Fibroblast of lung (primary cell): ENCODE results near the gene DDIT4. TPM values are rescaled to one million over a fixed set of nuclear protein-coding genes. Genes with fewer than 3 reads are reported as not detected.

ENCODE experiments used
- DNase-seq, 2 donors: peaks; one replicate each; pipeline versions ENCODE4 v3.0.0 to v3.0.0-alpha.2; 2010; ENCODE audit warnings: low read depth in 2 of 2
- H2AFZ ChIP-seq: 2 replicates; pipeline ENCODE4 v1.5.1; 2012; ENCODE audit warnings: low read length, control low read depth, inconsistent platforms
- H3K27ac ChIP-seq: 2 replicates; pipeline ENCODE4 v1.5.1; 2011; ENCODE audit warnings: low read length, control low read depth; ENCODE audit not compliant: insufficient read depth
- H3K27me3 ChIP-seq: 2 replicates; pipeline ENCODE4 v1.5.1; 2011; ENCODE audit warnings: mild to moderate bottlenecking, low read length; ENCODE audit not compliant: control insufficient read depth, insufficient read depth
- H3K36me3 ChIP-seq: 2 replicates; pipeline ENCODE4 v1.5.1; 2011; ENCODE audit warnings: low read length; ENCODE audit not compliant: control insufficient read depth, insufficient read depth
- H3K4me1 ChIP-seq: 2 replicates; pipeline ENCODE4 v1.5.1; 2011; ENCODE audit warnings: low read length; ENCODE audit not compliant: control insufficient read depth, insufficient read depth; ENCODE audit errors: extremely low read depth
- H3K4me2 ChIP-seq: 2 replicates; pipeline ENCODE4 v1.5.1; 2011; ENCODE audit warnings: low read length, control low read depth; ENCODE audit not compliant: insufficient read depth; ENCODE audit errors: extremely low read depth
- H3K4me3 ChIP-seq, 4 experiments: fragments of 200-600 bp in 1 of 4; sonication (generic) in 1 of 4; replicated peaks in 1 of 4; 2 replicates each; pipeline ENCODE4 v1.5.1; 2011 to 2016; ENCODE audit warnings: low read length in 4 of 4, low read depth in 3 of 4, mild to moderate bottlenecking in 3 of 4, control low read depth in 2 of 4, inconsistent platforms in 1 of 4, mixed read lengths in 1 of 4; ENCODE audit not compliant: insufficient read depth in 1 of 4; ENCODE audit errors: control extremely low read depth in 1 of 4
- H3K79me2 ChIP-seq: 2 replicates; pipeline ENCODE4 v1.5.1; 2012; ENCODE audit warnings: mild to moderate bottlenecking, low read length, inconsistent platforms; ENCODE audit not compliant: control insufficient read depth, insufficient read depth
- H3K9ac ChIP-seq: 2 replicates; pipeline ENCODE4 v1.5.1; 2011; ENCODE audit warnings: mild to moderate bottlenecking, low read length, control low read depth; ENCODE audit not compliant: insufficient read depth
- H3K9me3 ChIP-seq: 2 replicates; pipeline ENCODE4 v1.5.1; 2012; ENCODE audit warnings: low read depth, low read length; ENCODE audit not compliant: control insufficient read depth, insufficient read depth
- H4K20me1 ChIP-seq: 2 replicates; pipeline ENCODE4 v1.5.1; 2011; ENCODE audit warnings: low read length; ENCODE audit not compliant: control insufficient read depth, insufficient read depth; ENCODE audit errors: extremely low read depth
- CTCF ChIP-seq, 2 donors: IDR thresholded peaks in 1 of 2; conservative IDR thresholded peaks in 1 of 2; 1 replicate in 1 of 2; 2 replicates in 1 of 2; pipeline ENCODE4 v1.5.1; 2011 to 2012; ENCODE audit warnings: low read length in 2 of 2, control low read depth in 1 of 2, inconsistent platforms in 1 of 2, low read depth in 1 of 2, mild to moderate bottlenecking in 1 of 2
- EZH2 ChIP-seq: IDR thresholded peaks from 2 replicates; pipeline ENCODE4 v1.5.1; 2012; ENCODE audit warnings: low read length, control low read depth, mild to moderate bottlenecking; ENCODE audit errors: missing control alignments
- polyA plus RNA-seq, 2 donors: library from polyadenylated mRNA; depleted of rRNA in 1 of 2; stranded (reverse) in 1 of 2; unstranded in 1 of 2; fragments of >200 nt; gene quantifications; 2 replicates each; pipeline ENCODE4 v1.2.1, GENCODE V29; 2011 to 2012; ENCODE audit warnings: missing spikeins in 1 of 2
- total RNA-seq: library from RNA; depleted of rRNA; stranded (reverse); fragments of >200 nt; gene quantifications from 2 replicates; pipeline ENCODE4 v1.2.1, GENCODE V29; 2014

Gene DDIT4
- total and polyA plus RNA-seq, 2 donors (not counting 1 experiment from before 2014, with no cell fraction given), result 51.3 to 662 TPM

GRCh38 chr10:72308320-72308987 is 34.7 kb downstream of the DDIT4 start:
- Histone ChIP-seq H3K4me2 (peak overlapping the region; percentile 15), H3K9ac (no peak overlapping the region), H4K20me1 (no peaks in the 10 kb centered on the region)

GRCh38 chr10:72309290-72310240 is 35.8 kb downstream of the DDIT4 start:
- peaks cover 25% of the 10 kb centered on the region for H3K4me1 ChIP-seq
- no peak overlapping the region for H3K4me3 ChIP-seq
- no peak overlapping the region for H3K9ac ChIP-seq
- no peaks in the 10 kb centered on the region for H3K36me3 ChIP-seq
- H3K79me2 ChIP-seq, result no peaks in the 10 kb centered on the region
- H4K20me1 ChIP-seq, result no peaks in the 10 kb centered on the region
- H3K9me3 ChIP-seq, result no peaks in the 10 kb centered on the region
- peak overlapping the region; percentile 8 for H3K4me2 ChIP-seq
- H2AFZ ChIP-seq, result peak overlapping the region; percentile 15
- no peaks in the 10 kb centered on the region for H3K27me3 ChIP-seq
- peak overlapping the region; percentile 40 for H3K27ac ChIP-seq
- TF ChIP-seq CTCF (conservative IDR thresholded peaks at IDR 0.05 in 1 of 2, IDR thresholded peaks at IDR 0.05 in 1 of 2; ENCODE audit: low read depth in 1 of 2, low read length in 2 of 2) (no peak), EZH2 (no peak)
- peak in 1 of 2 donors; percentile 89 for DNase-seq

More at GRCh38 chr10:72308320-72308987, 34.7 kb downstream of the DDIT4 start:
- peak; percentile 89 to 92 for DNase-seq
- no peak overlapping the region for H3K4me3 ChIP-seq
- no peaks in the 10 kb centered on the region for H3K79me2 ChIP-seq
- TF ChIP-seq CTCF (conservative IDR thresholded peaks at IDR 0.05 in 1 of 2, IDR thresholded peaks at IDR 0.05 in 1 of 2; ENCODE audit: low read depth in 1 of 2, low read length in 2 of 2) (no peak), EZH2 (no peak)
- H3K9me3 ChIP-seq, result no peaks in the 10 kb centered on the region
- peak overlapping the region; percentile 18 for H2AFZ ChIP-seq
- H3K4me1 ChIP-seq, result peaks cover 25% of the 10 kb centered on the region
- no peaks in the 10 kb centered on the region for H3K27me3 ChIP-seq
- H3K36me3 ChIP-seq, result no peaks in the 10 kb centered on the region
- H3K27ac ChIP-seq, result peak overlapping the region; percentile 40

- peak overlapping the region; percentile 8 for H3K4me2 ChIP-seq
- H4K20me1 ChIP-seq, result no peaks in the 10 kb centered on the region
- no peaks in the 10 kb centered on the region for H3K36me3 ChIP-seq
- peaks cover 27% of the 10 kb centered on the region for H3K4me1 ChIP-seq
- no peak overlapping the region for H3K27ac ChIP-seq
- H2AFZ ChIP-seq, result no peak overlapping the region
- DNase-seq, result peak in 1 of 2 donors; percentile 42
- no peaks in the 10 kb centered on the region for H3K79me2 ChIP-seq
- H3K9me3 ChIP-seq, result no peaks in the 10 kb centered on the region
- no peak overlapping the region for H3K9ac ChIP-seq
- H3K27me3 ChIP-seq, result no peaks in the 10 kb centered on the region
- no peak overlapping the region for H3K4me3 ChIP-seq
- TF ChIP-seq EZH2 (no peak), CTCF (conservative IDR thresholded peaks at IDR 0.05 in 1 of 2, IDR thresholded peaks at IDR 0.05 in 1 of 2; ENCODE audit: low read depth in 1 of 2, low read length in 2 of 2) (no peak)
Measured at GRCh38 chr10:72310241-72310633, 36.5 kb downstream of the DDIT4 start.
